Measurements from ENCODE around the gene KAZN. TPM values are rescaled to one million over a fixed set of nuclear protein-coding genes. Genes with fewer than 3 reads are reported as not detected.

KAZN gene
- total RNA-seq, 1 donor from 2014 or later, result 0.60 TPM

- no peak for DNase-seq (ENCODE audit: low read depth in 2 of 2)
Observed at GRCh38 chr1:14677292-14677971, 78.9 kb downstream of the KAZN start.

GRCh38 chr1:14678011-14678638 is 79.6 kb downstream of the KAZN start:
- no peak for DNase-seq (ENCODE audit: low read depth in 2 of 2)

GRCh38 chr1:14679027-14679688 is 80.7 kb downstream of the KAZN start:
- no peak for DNase-seq (ENCODE audit: low read depth in 2 of 2)

- no peak for DNase-seq (ENCODE audit: low read depth in 2 of 2)
Observed at GRCh38 chr1:14681182-14681581, 82.7 kb downstream of the KAZN start.

GRCh38 chr1:14682941-14683621 is 84.6 kb downstream of the KAZN start:
- DNase-seq (ENCODE audit: low read depth in 2 of 2), result no peak

- DNase-seq (ENCODE audit: low read depth in 2 of 2), result no peak
Observed at GRCh38 chr1:14685078-14685477, 86.6 kb downstream of the KAZN start.

GRCh38 chr1:14686701-14687100 is 88.2 kb downstream of the KAZN start:
- no peak for DNase-seq (ENCODE audit: low read depth in 2 of 2)

- no peak for DNase-seq (ENCODE audit: low read depth in 2 of 2)
Observed at GRCh38 chr1:14687147-14687546, 88.7 kb downstream of the KAZN start.

- no peak for DNase-seq (ENCODE audit: low read depth in 2 of 2)
Observed at GRCh38 chr1:14689996-14690615, 91.6 kb downstream of the KAZN start.

GRCh38 chr1:14693949-14694348 is 95.5 kb downstream of the KAZN start:
- DNase-seq (ENCODE audit: low read depth in 2 of 2), result no peak

GRCh38 chr1:14694589-14694988 is 96.1 kb downstream of the KAZN start:
- DNase-seq (ENCODE audit: low read depth in 2 of 2), result no peak

GRCh38 chr1:14696761-14697160 is 98.3 kb downstream of the KAZN start:
- no peak for DNase-seq (ENCODE audit: low read depth in 2 of 2)

- no peak for DNase-seq (ENCODE audit: low read depth in 2 of 2)
Observed at GRCh38 chr1:14697353-14697752, 98.9 kb downstream of the KAZN start.

GRCh38 chr1:14698314-14698713 is 99.8 kb downstream of the KAZN start:
- DNase-seq (ENCODE audit: low read depth in 2 of 2), result no peak

- DNase-seq (ENCODE audit: low read depth in 2 of 2), result no peak
Observed at GRCh38 chr1:14699620-14700019, 101.1 kb downstream of the KAZN start.

- DNase-seq (ENCODE audit: low read depth in 2 of 2), result no peak
Observed at GRCh38 chr1:14704846-14705245, 106.4 kb downstream of the KAZN start.

- no peak for DNase-seq (ENCODE audit: low read depth in 2 of 2)
Observed at GRCh38 chr1:14705824-14706223, 107.3 kb downstream of the KAZN start.

- no peak for DNase-seq (ENCODE audit: low read depth in 2 of 2)
Observed at GRCh38 chr1:14706631-14707030, 108.1 kb downstream of the KAZN start.

GRCh38 chr1:14707531-14708445 is 109.3 kb downstream of the KAZN start:
- DNase-seq (ENCODE audit: low read depth in 2 of 2), result no peak

- no peak for DNase-seq (ENCODE audit: low read depth in 2 of 2)
Observed at GRCh38 chr1:14710331-14710730, 111.8 kb downstream of the KAZN start.

- no peak for DNase-seq (ENCODE audit: low read depth in 2 of 2)
Observed at GRCh38 chr1:14712136-14712535, 113.7 kb downstream of the KAZN start.
